Adrenal gland (tissue), 12 donors: Measurements from ENCODE around the gene ADAMTS6. TPM values are rescaled to one million over a fixed set of nuclear protein-coding genes. Genes with fewer than 3 reads are reported as not detected.

ENCODE experiments used
- DNase-seq, 7 donors: peaks; one replicate each; pipeline ENCODE4 v3.0.0-alpha.2; 2019 to 2020
- H3K27ac ChIP-seq, 5 donors: fragments of 200-600 bp; sonication (generic) in 4 of 5; 1 replicate in 3 of 5; 2 replicates in 2 of 5; pipeline versions ENCODE4 v1.5.1 to v1.8.0; 2016 to 2020; ENCODE audit warnings: mild to moderate bottlenecking in 1 of 5
- H3K27me3 ChIP-seq: fragments of 200-600 bp; 2 replicates; pipeline ENCODE4 v1.8.0; 2021
- H3K36me3 ChIP-seq, 2 donors: fragments of 200-600 bp; replicated peaks in 1 of 2; 1 replicate in 1 of 2; 2 replicates in 1 of 2; pipeline versions ENCODE4 v1.5.1 to v1.8.0; 2018 to 2022
- H3K4me1 ChIP-seq, 2 donors: fragments of 200-600 bp; replicated peaks in 1 of 2; 1 replicate in 1 of 2; 2 replicates in 1 of 2; pipeline versions ENCODE4 v1.5.1 to v1.8.0; 2018 to 2021
- H3K4me3 ChIP-seq, 4 donors: fragments of 200-600 bp; sonication (generic) in 3 of 4; one replicate each; pipeline ENCODE4 v1.5.1; 2016 to 2018
- H3K9me3 ChIP-seq, 3 donors: fragments of 200-600 bp; sonication (generic) in 1 of 3; replicated peaks in 1 of 3; 1 replicate in 2 of 3; 2 replicates in 1 of 3; pipeline versions ENCODE4 v1.5.1 to v1.8.0; 2016 to 2021
- POLR2A ChIP-seq, 2 donors: fragments of 450-650 bp; IDR thresholded peaks; one replicate each; pipeline ENCODE4 v1.6.1; 2017; ENCODE audit warnings: antibody characterized with exemption in 2 of 2, mild to moderate bottlenecking in 2 of 2, moderate library complexity in 1 of 2
- WGBS, 4 donors: extraction: QIAGEN DNeasy Blood & Tissue Kit in 2 of 4; methylation state at CpG; one replicate each; pipeline versions ENCODE4 v1.1.5 to v1.1.7; 2013 to 2017; 5-methylcytosine and 5-hydroxymethylcytosine counted together
- intact Hi-C, 2 donors: fragments of 100-400 bp; cut with DNase I; formaldehyde crosslinking; loops; one replicate each; pipeline versions ENCODE4 v1.14.1 to v1.15.0; 2022 to 2023
- polyA plus RNA-seq, 3 donors: library from polyadenylated mRNA; stranded (reverse); fragments of 200-250 nt in 2 of 3; fragments of 350-450 nt in 1 of 3; fragmentation: Illumina TruSeq in 1 of 3; extraction: RNeasy Lipid Tissue Mini Kit (QIAGEN cat#74804) in 1 of 3; gene quantifications; one replicate each; pipeline ENCODE4 v1.2.3, GENCODE V29; 2013 to 2014
- total RNA-seq, 9 donors: library from RNA; depleted of rRNA in 4 of 9; stranded (reverse); fragments of >200 nt in 4 of 9; fragments of 120-200 nt in 1 of 9; fragmentation: NEBNext Ultra II Directional in 1 of 9; extraction: Animal tissue kit (Norgen Biotek cat#: 25700) in 1 of 9; gene quantifications; one replicate each; pipeline versions ENCODE4 v1.1.0 to v1.2.4, GENCODE V29; 2013 to 2023
- TF ChIP-seq, protein P1 (sequence below), 6 experiments: fragments of 450-650 bp in 4 of 6; fragments of 200-600 bp in 2 of 6; sonication (generic) in 1 of 6; IDR thresholded peaks; 1 replicate in 5 of 6; 2 replicates in 1 of 6; pipeline versions ENCODE4 v1.5.1 to v1.8.0; 2016 to 2021; ENCODE audit warnings: antibody characterized with exemption in 6 of 6, mild to moderate bottlenecking in 2 of 6, moderate library complexity in 1 of 6
- donor health status: healthy with polysubstance abuse.
- donor health status: Bipolar disorder and iron deficiency.
- donor health status: DM: yes; HTN: yes; CAD: no.
- donor health status: DM: no; HTN: no; CAD: no.
- donor health status: DM: no; HTN: no; CAD: no.
- donor health status: DM: yes; HTN: yes; CAD: no.

Gene ADAMTS6
- total and polyA plus RNA-seq, 12 donors = 0.24 to 11.9 (median 0.89) TPM

- no peak for DNase-seq
- no peak overlapping the region for H3K27ac ChIP-seq
- intact Hi-C loops = no loop called here
Measured at GRCh38 chr5:65296067-65296466, 185.7 kb downstream of the ADAMTS6 start.

DNA sequence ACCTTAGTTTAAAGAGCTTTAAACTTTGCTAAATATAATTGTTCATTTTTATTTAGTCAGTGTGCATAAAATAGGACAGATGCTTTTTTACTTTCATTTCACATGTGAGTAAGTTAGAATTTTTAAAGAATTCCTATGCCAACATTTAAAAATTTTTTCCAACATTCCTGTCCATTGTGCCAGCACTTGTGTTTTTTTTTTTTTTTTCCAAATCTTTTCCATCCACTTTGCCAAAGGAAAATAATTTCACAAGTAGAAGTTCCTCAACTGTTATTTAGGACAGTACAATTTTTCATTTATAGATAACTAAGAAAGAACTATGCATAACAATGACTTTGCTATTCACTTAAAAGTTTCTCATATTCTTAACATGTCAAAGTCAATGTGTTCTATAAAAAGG lies 189.5 kb downstream of the ADAMTS6 start:
- Histone ChIP-seq H3K4me1 (no peaks in the 10 kb centered on the region), H3K9me3 (no peaks in the 10 kb centered on the region), H3K36me3 (no peaks in the 10 kb centered on the region), H3K4me3 (no peak overlapping the region), H3K27ac (no peak overlapping the region), H3K27me3 (no peaks in the 10 kb centered on the region)
- TF ChIP-seq, protein P1, sequence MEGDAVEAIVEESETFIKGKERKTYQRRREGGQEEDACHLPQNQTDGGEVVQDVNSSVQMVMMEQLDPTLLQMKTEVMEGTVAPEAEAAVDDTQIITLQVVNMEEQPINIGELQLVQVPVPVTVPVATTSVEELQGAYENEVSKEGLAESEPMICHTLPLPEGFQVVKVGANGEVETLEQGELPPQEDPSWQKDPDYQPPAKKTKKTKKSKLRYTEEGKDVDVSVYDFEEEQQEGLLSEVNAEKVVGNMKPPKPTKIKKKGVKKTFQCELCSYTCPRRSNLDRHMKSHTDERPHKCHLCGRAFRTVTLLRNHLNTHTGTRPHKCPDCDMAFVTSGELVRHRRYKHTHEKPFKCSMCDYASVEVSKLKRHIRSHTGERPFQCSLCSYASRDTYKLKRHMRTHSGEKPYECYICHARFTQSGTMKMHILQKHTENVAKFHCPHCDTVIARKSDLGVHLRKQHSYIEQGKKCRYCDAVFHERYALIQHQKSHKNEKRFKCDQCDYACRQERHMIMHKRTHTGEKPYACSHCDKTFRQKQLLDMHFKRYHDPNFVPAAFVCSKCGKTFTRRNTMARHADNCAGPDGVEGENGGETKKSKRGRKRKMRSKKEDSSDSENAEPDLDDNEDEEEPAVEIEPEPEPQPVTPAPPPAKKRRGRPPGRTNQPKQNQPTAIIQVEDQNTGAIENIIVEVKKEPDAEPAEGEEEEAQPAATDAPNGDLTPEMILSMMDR (IDR thresholded peaks at IDR 0.05) = no peak
- no peak for TF ChIP-seq POLR2A (IDR thresholded peaks at IDR 0.05)
- intact Hi-C loops = no loop called here
- DNase-seq = no peak

More at GRCh38 chr5:65296067-65296466, 185.7 kb downstream of the ADAMTS6 start:
- Histone ChIP-seq H3K4me1 (no peaks in the 10 kb centered on the region), H3K36me3 (no peaks in the 10 kb centered on the region), H3K4me3 (no peak overlapping the region), H3K27me3 (no peaks in the 10 kb centered on the region), H3K9me3 (no peaks in the 10 kb centered on the region)
- TF ChIP-seq, protein P1 (IDR thresholded peaks at IDR 0.05) = no peak
- TF ChIP-seq POLR2A (IDR thresholded peaks at IDR 0.05) = no peak
- WGBS, 4 donors = 84 to 100% (median 90%) methylated on average over 1 of the region's 1 CpG

- no peaks in the 10 kb centered on the region for H3K9me3 ChIP-seq
- intact Hi-C loops = no loop called here
- no peaks in the 10 kb centered on the region for H3K27me3 ChIP-seq
- no peak overlapping the region for H3K27ac ChIP-seq
- TF ChIP-seq POLR2A (IDR thresholded peaks at IDR 0.05) = no peak
- TF ChIP-seq, protein P1 (IDR thresholded peaks at IDR 0.05) = no peak
- no peaks in the 10 kb centered on the region for H3K4me1 ChIP-seq
- 80 to 91% (median 86%) methylated on average over 1 of the region's 1 CpG for WGBS, 4 donors
- DNase-seq = no peak
- H3K4me3 ChIP-seq = no peak overlapping the region
- no peaks in the 10 kb centered on the region for H3K36me3 ChIP-seq
Measured at GRCh38 chr5:65290677-65291076, 191.0 kb downstream of the ADAMTS6 start.

- Histone ChIP-seq H3K27ac (no peak overlapping the region), H3K27me3 (no peaks in the 10 kb centered on the region), H3K36me3 (no peaks in the 10 kb centered on the region), H3K9me3 (no peaks in the 10 kb centered on the region), H3K4me1 (no peaks in the 10 kb centered on the region), H3K4me3 (no peak overlapping the region)
- intact Hi-C loops = no loop called here
- TF ChIP-seq POLR2A (IDR thresholded peaks at IDR 0.05) = no peak
- WGBS, 4 donors = 94 to 97% (median 95%) methylated on average over 2 of the region's 2 CpGs
- DNase-seq = no peak
Measured at GRCh38 chr5:65288657-65289056, 193.1 kb downstream of the ADAMTS6 start.

- no peak overlapping the region for H3K4me3 ChIP-seq
- H3K9me3 ChIP-seq = no peaks in the 10 kb centered on the region
- no peaks in the 10 kb centered on the region for H3K36me3 ChIP-seq
- H3K27me3 ChIP-seq = no peaks in the 10 kb centered on the region
- TF ChIP-seq POLR2A (IDR thresholded peaks at IDR 0.05) = no peak
- TF ChIP-seq, protein P1 (IDR thresholded peaks at IDR 0.05) = no peak
- no peaks in the 10 kb centered on the region for H3K4me1 ChIP-seq
- H3K27ac ChIP-seq = no peak overlapping the region
- DNase-seq = no peak
- intact Hi-C loops = no loop called here
- 65 to 76% (median 74%) methylated on average over 2 of the region's 2 CpGs for WGBS, 4 donors
Measured at GRCh38 chr5:65279603-65280002, 202.1 kb downstream of the ADAMTS6 start.
